ENCODE results near the gene CELA2A. TPM values are rescaled to one million over a fixed set of nuclear protein-coding genes. Genes with fewer than 3 reads are reported as not detected.

The CELA2A gene
- total RNA-seq, 1 donor from 2014 or later, result not detected

- TF ChIP-seq CTCF (IDR thresholded peaks at IDR 0.05), result no peak
- Histone ChIP-seq H3K9me3 (no peaks in the 10 kb centered on the region), H3K4me1 (no peaks in the 10 kb centered on the region), H3K27ac (no peak overlapping the region), H3K27me3 (no peaks in the 10 kb centered on the region), H3K4me3 (no peak overlapping the region), H3K36me3 (peaks cover 35% of the 10 kb centered on the region)
- intact Hi-C loops (cut with DNase I), result no loop called here
- DNase-seq (no peak), ATAC-seq (no peak)
Measured at GRCh38 chr1:15492596-15492995, 36.1 kb downstream of the CELA2A start.

- peaks cover 35% of the 10 kb centered on the region for H3K36me3 ChIP-seq
- no peak for ATAC-seq
- no peak overlapping the region for H3K4me3 ChIP-seq
- no peak for TF ChIP-seq CTCF (IDR thresholded peaks at IDR 0.05)
- DNase-seq, result no peak
- no peaks in the 10 kb centered on the region for H3K27me3 ChIP-seq
- no peak overlapping the region for H3K27ac ChIP-seq
- peaks cover 4% of the 10 kb centered on the region for H3K9me3 ChIP-seq
- intact Hi-C loops (cut with DNase I), result no loop called here
- no peaks in the 10 kb centered on the region for H3K4me1 ChIP-seq
Measured at GRCh38 chr1:15493869-15494390, 37.4 kb downstream of the CELA2A start.

GRCh38 chr1:15500184-15501178, 43.9 kb downstream of the CELA2A start:
- peaks cover 4% of the 10 kb centered on the region for H3K9me3 ChIP-seq
- no peaks in the 10 kb centered on the region for H3K27me3 ChIP-seq
- ATAC-seq, result no peak
- H3K27ac ChIP-seq, result no peak overlapping the region
- intact Hi-C loops (cut with DNase I), result no loop called here
- H3K36me3 ChIP-seq, result peaks cover 17% of the 10 kb centered on the region
- no peak overlapping the region for H3K4me3 ChIP-seq
- TF ChIP-seq CTCF (IDR thresholded peaks at IDR 0.05), result no peak
- H3K4me1 ChIP-seq, result no peaks in the 10 kb centered on the region
- DNase-seq, result no peak

GRCh38 chr1:15501208-15502032, 44.9 kb downstream of the CELA2A start:
- peak; percentile 84 for ATAC-seq
- no peaks in the 10 kb centered on the region for H3K27me3 ChIP-seq

More at GRCh38 chr1:15501208-15502032, 44.9 kb downstream of the CELA2A start:
- Histone ChIP-seq H3K9me3 (peaks cover 4% of the 10 kb centered on the region), H3K4me3 (no peak overlapping the region), H3K27ac (no peak overlapping the region), H3K4me1 (no peaks in the 10 kb centered on the region), H3K36me3 (peaks cover 19% of the 10 kb centered on the region)
- intact Hi-C loops (cut with DNase I), result no loop called here
- TF ChIP-seq CTCF (IDR thresholded peaks at IDR 0.05), result peak; percentile 67
- peak; percentile 73 for DNase-seq
